Measurements from ENCODE around the gene PLXNB1.

GRCh38 chr3:48465531-48466378 lies 35.9 kb upstream of the PLXNB1 start:
- TF ChIP-seq CTCF (IDR thresholded peaks at IDR 0.05): peak; percentile 60
- TF ChIP-seq ZNF302 (CRISPR knock-in tag; IDR thresholded peaks at IDR 0.05): no peak
- no peak for TF ChIP-seq NPAS2 (CRISPR knock-in tag; IDR thresholded peaks at IDR 0.05; ENCODE audit: borderline replicate concordance)
- TF ChIP-seq MYC (IDR thresholded peaks at IDR 0.05; ENCODE audit: borderline replicate concordance, low read length): no peak; the same call in 1 of the 2 replicates

All from A549 (cell line).